Measurements from ENCODE around the gene RUNX1. TPM values are rescaled to one million over a fixed set of nuclear protein-coding genes. Genes with fewer than 3 reads are reported as not detected.
A peak's percentile ranks its signal among the peaks of the same experiment; 100 is the strongest.

Gene RUNX1
- total and polyA plus RNA-seq, 10 of the 15 experiments (the other 5 are each of a cell fraction or from before 2014, with no cell fraction given) = 0.90 to 15.2 (median 4.1) TPM

GRCh38 chr21:34989337-34990151 lies 59.6 kb downstream of the RUNX1 start:
- Histone ChIP-seq H4K20me1 (ENCODE audit: control insufficient read depth, insufficient read depth) (no peaks in the 10 kb centered on the region), H3K4me2 (ENCODE audit: control insufficient read depth, insufficient read depth) (no peak overlapping the region), H3K9ac (ENCODE audit: control insufficient read depth, insufficient read depth, low read length) (no peak overlapping the region), H3K4me1 (ENCODE audit: control insufficient read depth, insufficient read depth, low read length) (peaks cover 29% of the 10 kb centered on the region), H3K4me3 (no peak overlapping the region), H3K79me2 (ENCODE audit: control insufficient read depth, insufficient read depth, low read length) (no peaks in the 10 kb centered on the region), H3K36me3 (ENCODE audit: control insufficient read depth in 2 of 2, insufficient read depth in 2 of 2, low read length in 1 of 2) (no peaks in the 10 kb centered on the region), H2AFZ (ENCODE audit: control insufficient read depth, low read depth, low read length) (no peak overlapping the region), H3K27me3 (replicated peaks in 1 of 2; ENCODE audit: control insufficient read depth in 2 of 2, insufficient read depth in 2 of 2, low read length in 1 of 2) (peaks cover 0 to 6% of the 10 kb centered on the region in 2 experiments; a peak in 3 of 4 replicates), H3K27ac (ENCODE audit: control insufficient read depth, insufficient read depth) (no peak overlapping the region), H3K9me3 (replicated peaks; ENCODE audit: control insufficient read depth, insufficient read depth, low read length) (no peaks in the 10 kb centered on the region)
- TF ChIP-seq CEBPB (IDR thresholded peaks at IDR 0.05; ENCODE audit: borderline replicate concordance in 1 of 2, low read depth in 2 of 2, low read length in 2 of 2) = no peak
- peak; percentile 30; the same call in 1 of the 2 replicates for TF ChIP-seq JUNB (IDR thresholded peaks at IDR 0.05)
- TF ChIP-seq BCL11A (IDR thresholded peaks at IDR 0.05; ENCODE audit: low read depth, low read length) = peak; percentile 33; the same call in 1 of the 2 replicates
- TF ChIP-seq EED (IDR thresholded peaks at IDR 0.05; ENCODE audit: low read depth) = peak; percentile 79
- peak; percentile 46; the same call in 1 of the 2 replicates for TF ChIP-seq NFIC (IDR thresholded peaks at IDR 0.05; ENCODE audit: low read depth, low read length)
- 0 out of 2 replicates have a peak, but pooled peaks have one; percentile 19 for TF ChIP-seq CREM (IDR thresholded peaks at IDR 0.05; ENCODE audit: low read depth)
- no peak for TF ChIP-seq SMAD1 (IDR thresholded peaks at IDR 0.05; ENCODE audit: low read depth, partially characterized antibody)
- TF ChIP-seq MXI1 (IDR thresholded peaks at IDR 0.05; ENCODE audit: low read depth, low read length) = no peak
- TF ChIP-seq RUNX3 (IDR thresholded peaks at IDR 0.05; ENCODE audit: low read length) = peak; percentile 67
- 0 out of 2 replicates have a peak, but pooled peaks have one; percentile 39 for TF ChIP-seq MTA3 (IDR thresholded peaks at IDR 0.05; ENCODE audit: borderline replicate concordance, low read length)
- no peak for TF ChIP-seq PML (IDR thresholded peaks at IDR 0.05; ENCODE audit: low read length)
- TF ChIP-seq CREB1 (IDR thresholded peaks at IDR 0.05; ENCODE audit: low read depth) = no peak
- TF ChIP-seq CBFB (IDR thresholded peaks at IDR 0.05; ENCODE audit: low read depth) = 0 out of 2 replicates have a peak, but pooled peaks have one; percentile 18
- DNase-seq (ENCODE audit: low read depth, low spot score) (no peak), FAIRE-seq (no peak), ATAC-seq (no peak)
- ChIA-PET SMC1A (ENCODE audit: uncharacterized antibody, unreplicated experiment) (interaction anchor here (1.1 to 1.8 kb wide), 4 partner anchors 9 to 200 kb away, joined by 3 to 6 read pairs (median 4); no protein-coding TSS in a partner anchor), POLR2A (no interaction called here), RAD21 (ENCODE audit: unreplicated experiment) (no interaction called here), CTCF (no interaction called here)
- no TSS peak for BruUV-seq (replicated peaks)
- intact Hi-C loops (cut with micrococcal nuclease; ENCODE audit: unreplicated experiment) = no loop called here
- in situ Hi-C loops (cut with MboI) = no loop called here
- 8% methylated on average over 6 of the region's 6 CpGs for WGBS (ENCODE audit: insufficient coverage, insufficient replicate concordance, low lambda C conversion rate, missing lambda C conversion rate)

Data from GM12878 (cell line).